IMR-90 (cell line): ENCODE data around the gene TMEM121B. TPM values are rescaled to one million over a fixed set of nuclear protein-coding genes. Genes with fewer than 3 reads are reported as not detected.

ENCODE experiments used
- ATAC-seq: fragments of 200-7000 bp; cut with Tn5 transposase; 2 replicates; pipeline ENCODE4 v1.9.1; 2020; ENCODE audit warnings: low read depth, mild to moderate bottlenecking, moderate library complexity
- BruUV-seq: library from RNA; stranded (reverse); fragments of 400-500 nt; replicated peaks from 2 replicates; lab custom pipeline; 2021; lab: Mats Ljungman, UMichigan
- CTCF ChIA-PET: fragments of 300-600 bp; formaldehyde crosslinking; extraction: SDS; loops from one replicate; lab custom pipeline; 2021; ENCODE audit warnings: antibody characterized with exemption; lab: Yijun Ruan, JAX
- POLR2A ChIA-PET: fragments of 300-600 bp; sonication (Branson Sonifier 250); formaldehyde crosslinking; loops from one replicate; lab custom pipeline; 2022; ENCODE audit warnings: antibody characterized with exemption; ENCODE audit not compliant: unreplicated experiment; lab: Charles Lee
- DNase-seq: peaks from one replicate; pipeline ENCODE4 v3.0.0; 2013
- H2AFZ ChIP-seq: replicated peaks from 2 replicates; pipeline ENCODE3; 2013; ENCODE audit warnings: low read length, mild to moderate bottlenecking; ENCODE audit not compliant: poor library complexity
- H2AK5ac ChIP-seq: 2 replicates; pipeline ENCODE4 v1.6.1; 2013; ENCODE audit warnings: low read depth, low read length, inconsistent platforms
- H2AK9ac ChIP-seq: replicated peaks from 2 replicates; pipeline ENCODE3; 2013; ENCODE audit warnings: mild to moderate bottlenecking, low read depth, low read length, moderate library complexity; ENCODE audit not compliant: poor library complexity
- H2BK120ac ChIP-seq: 2 replicates; pipeline ENCODE4 v1.6.1; 2013; ENCODE audit warnings: low read depth, low read length, inconsistent platforms
- H2BK15ac ChIP-seq: 3 replicates; pipeline ENCODE4 v1.6.1; 2013; ENCODE audit warnings: low read depth, low read length, inconsistent platforms
- H2BK20ac ChIP-seq: 2 replicates; pipeline ENCODE4 v1.6.1; 2013; ENCODE audit warnings: low read depth, mild to moderate bottlenecking, inconsistent platforms, low read length, moderate library complexity
- H2BK5ac ChIP-seq: 2 replicates; pipeline ENCODE4 v1.6.1; 2013; ENCODE audit warnings: mild to moderate bottlenecking, low read depth, low read length, inconsistent platforms; ENCODE audit not compliant: poor library complexity, severe bottlenecking
- H3K14ac ChIP-seq: replicated peaks from 2 replicates; pipeline ENCODE4 v1.6.1; 2013; ENCODE audit warnings: low read depth, low read length, inconsistent platforms
- H3K18ac ChIP-seq: 2 replicates; pipeline ENCODE4 v1.6.1; 2013; ENCODE audit warnings: low read depth, low read length, control low read depth
- H3K23ac ChIP-seq: 2 replicates; pipeline ENCODE4 v1.6.1; 2013; ENCODE audit warnings: low read depth, low read length, inconsistent platforms
- H3K27ac ChIP-seq: 2 replicates; pipeline ENCODE4 v1.5.1; 2013; ENCODE audit warnings: mild to moderate bottlenecking, control low read depth, low read length; ENCODE audit not compliant: insufficient read depth
- H3K27me3 ChIP-seq: 2 replicates; pipeline ENCODE4 v1.6.1; 2013; ENCODE audit warnings: low read length; ENCODE audit not compliant: control insufficient read depth, insufficient read depth
- H3K36me3 ChIP-seq: 2 replicates; pipeline ENCODE4 v1.6.1; 2013; ENCODE audit warnings: low read length, mixed read lengths; ENCODE audit not compliant: control insufficient read depth, insufficient read depth
- H3K4ac ChIP-seq: 2 replicates; pipeline ENCODE4 v1.6.1; 2013; ENCODE audit warnings: low read depth, low read length, inconsistent platforms
- H3K4me1 ChIP-seq: 2 replicates; pipeline ENCODE4 v1.6.1; 2013; ENCODE audit warnings: low read length, mixed read lengths; ENCODE audit not compliant: control insufficient read depth, insufficient read depth
- H3K4me2 ChIP-seq: 2 replicates; pipeline ENCODE4 v1.6.1; 2013; ENCODE audit warnings: low read depth, mild to moderate bottlenecking, control low read depth, low read length, moderate library complexity
- H3K4me3 ChIP-seq: 2 replicates; pipeline ENCODE4 v1.5.1; 2013; ENCODE audit warnings: low read depth, mild to moderate bottlenecking, control low read depth, low read length, moderate library complexity; ENCODE audit not compliant: insufficient read depth
- H3K56ac ChIP-seq: 2 replicates; pipeline ENCODE4 v1.6.1; 2013; ENCODE audit warnings: low read length, inconsistent platforms; ENCODE audit not compliant: insufficient read depth; ENCODE audit errors: extremely low read depth
- H3K79me1 ChIP-seq, 2 experiments: 2 replicates each; pipeline ENCODE4 v1.6.1; 2013; ENCODE audit warnings: low read length in 2 of 2, inconsistent platforms in 1 of 2, low read depth in 1 of 2
- H3K9ac ChIP-seq: 2 replicates; pipeline ENCODE4 v1.6.1; 2013; ENCODE audit warnings: low read depth, low read length, control low read depth
- H3K9me1 ChIP-seq: 2 replicates; pipeline ENCODE4 v1.6.1; 2013; ENCODE audit warnings: low read length, inconsistent platforms; ENCODE audit not compliant: insufficient read depth
- H3K9me3 ChIP-seq: 2 replicates; pipeline ENCODE4 v1.6.1; 2013; ENCODE audit warnings: low read length; ENCODE audit not compliant: control insufficient read depth, insufficient read depth
- H4K20me1 ChIP-seq: 2 replicates; pipeline ENCODE4 v1.6.1; 2013; ENCODE audit warnings: low read length, inconsistent platforms; ENCODE audit not compliant: insufficient read depth
- H4K5ac ChIP-seq: 2 replicates; pipeline ENCODE4 v1.6.1; 2013; ENCODE audit warnings: mild to moderate bottlenecking, low read depth, low read length, control low read depth
- H4K8ac ChIP-seq, 2 experiments: 2 replicates each; pipeline ENCODE4 v1.6.1; 2013; ENCODE audit warnings: low read depth in 2 of 2, low read length in 2 of 2, control low read depth in 1 of 2, inconsistent platforms in 1 of 2
- H4K91ac ChIP-seq: 2 replicates; pipeline ENCODE4 v1.6.1; 2013; ENCODE audit warnings: low read depth, low read length, inconsistent platforms; ENCODE audit not compliant: insufficient read depth
- BHLHE40 ChIP-seq: fragments of 150-350 bp; IDR thresholded peaks from 2 replicates; pipeline ENCODE4 v1.6.1; 2016; ENCODE audit warnings: mild to moderate bottlenecking, low read depth, low read length
- CEBPB ChIP-seq: IDR thresholded peaks from 2 replicates; pipeline ENCODE4 v1.6.1; 2012; ENCODE audit warnings: low read depth, low read length, improper control_type of control experiment
- CHD1 ChIP-seq: IDR thresholded peaks from 2 replicates; pipeline ENCODE4 v1.6.1; 2012; ENCODE audit warnings: low read depth, low read length, improper control_type of control experiment
- ELK1 ChIP-seq: fragments of 150-350 bp; IDR thresholded peaks from 2 replicates; pipeline ENCODE4 v1.6.1; 2016; ENCODE audit warnings: low read depth, mild to moderate bottlenecking, low read length, moderate library complexity, borderline replicate concordance
- FOS ChIP-seq: fragments of 150-350 bp; IDR thresholded peaks from 2 replicates; pipeline ENCODE4 v1.6.1; 2016; ENCODE audit warnings: low read depth, low read length
- MAZ ChIP-seq: IDR thresholded peaks from 2 replicates; pipeline ENCODE4 v1.6.1; 2012; ENCODE audit warnings: low read depth, mild to moderate bottlenecking, low read length, improper control_type of control experiment, moderate library complexity, borderline replicate concordance
- MXI1 ChIP-seq: IDR thresholded peaks from 2 replicates; pipeline ENCODE4 v1.6.1; 2012; ENCODE audit warnings: low read depth, mild to moderate bottlenecking, low read length, moderate library complexity, borderline replicate concordance
- NFE2L2 ChIP-seq: fragments of 150-350 bp; IDR thresholded peaks from 2 replicates; pipeline ENCODE4 v1.6.1; 2016; ENCODE audit warnings: low read depth, mild to moderate bottlenecking, low read length
- POLR2A ChIP-seq: IDR thresholded peaks from 2 replicates; pipeline ENCODE4 v1.6.1; 2012; ENCODE audit warnings: mild to moderate bottlenecking, low read depth, low read length
- RAD21 ChIP-seq: IDR thresholded peaks from 2 replicates; pipeline ENCODE4 v1.6.1; 2012; ENCODE audit warnings: low read length, improper control_type of control experiment
- RCOR1 ChIP-seq: IDR thresholded peaks from 2 replicates; pipeline ENCODE4 v1.6.1; 2012; ENCODE audit warnings: mild to moderate bottlenecking, low read length, improper control_type of control experiment; ENCODE audit not compliant: insufficient replicate concordance
- RFX5 ChIP-seq: IDR thresholded peaks from 2 replicates; pipeline ENCODE4 v1.8.0; 2012; ENCODE audit warnings: low read depth, mild to moderate bottlenecking, low read length, moderate library complexity
- SMC3 ChIP-seq: fragments of 150-350 bp; IDR thresholded peaks from 2 replicates; pipeline ENCODE4 v1.6.1; 2016; ENCODE audit warnings: low read depth, mild to moderate bottlenecking, antibody characterized with exemption, low read length, moderate library complexity
- WGBS, 2 experiments: methylation state at CpG; one replicate each; pipeline versions ENCODE4 v1.1.5 to v1.1.7; 2013; ENCODE audit warnings: missing lambda C conversion rate in 2 of 2; ENCODE audit not compliant: insufficient read length in 1 of 2; ENCODE audit errors: extremely low coverage in 2 of 2; 5-methylcytosine and 5-hydroxymethylcytosine counted together
- dilution Hi-C: fragments of 300-500 bp; cut with HindIII; formaldehyde crosslinking; loops from one replicate; pipeline ENCODE4 v1.14.3; 2018; ENCODE audit warnings: low sequenced_read_pairs; ENCODE audit not compliant: unreplicated experiment
- in situ Hi-C: fragments of 300-500 bp; cut with MboI; formaldehyde crosslinking; loops from 3 replicates; pipeline ENCODE4 v1.14.3; 2019; ENCODE audit warnings: low sequenced_read_pairs, inconsistent platforms, mixed read lengths
- intact Hi-C: fragments of 100-400 bp; cut with micrococcal nuclease; formaldehyde crosslinking; loops from 2 replicates; pipeline ENCODE4 v1.10.0; 2022
- polyA plus RNA-seq, 3 experiments: library from polyadenylated mRNA; depleted of rRNA; stranded (reverse); fragments of >200 nt; gene quantifications; 2 replicates each; pipeline ENCODE4 v1.2.3, GENCODE V29; 2012; ENCODE audit warnings: low replicate concordance in 1 of 3
- total RNA-seq: library from RNA; depleted of rRNA; stranded (reverse); fragments of >200 nt; gene quantifications from 2 replicates; pipeline ENCODE4 v1.2.3, GENCODE V29; 2012
- TF ChIP-seq, protein P1 (sequence below): fragments of 150-350 bp; IDR thresholded peaks from 2 replicates; pipeline ENCODE4 v1.6.1; 2017; ENCODE audit warnings: mild to moderate bottlenecking, antibody characterized with exemption, low read length, low read depth
- TF ChIP-seq, protein P2 (sequence below): conservative IDR thresholded peaks from 2 replicates; pipeline ENCODE4 v1.5.1; 2012; ENCODE audit warnings: mild to moderate bottlenecking, low read depth, low read length, improper control_type of control experiment

TMEM121B gene
- total and polyA plus RNA-seq, 2 of the 4 experiments (the other 2 are of a cell fraction), result under 0.01 to 0.29 TPM

- Histone ChIP-seq H3K27me3 (no peaks in the 10 kb centered on the region), H2AFZ (peak overlapping the region; percentile 65), H3K56ac (no peak overlapping the region), H3K9me3 (no peaks in the 10 kb centered on the region), H3K4me3 (no peak overlapping the region), H4K91ac (peak overlapping the region; percentile 81; the same call in 1 of the 2 replicates), H3K4me1 (peaks cover 15% of the 10 kb centered on the region), H4K8ac (peak overlapping the region; percentile 73 to 97; a peak in 2 of 4 replicates), H2BK15ac (no peak overlapping the region), H2AK9ac (peak overlapping the region; percentile 82), H3K27ac (no peak overlapping the region), H2BK20ac (no peak overlapping the region; the same call in 1 of the 2 replicates), H3K9me1 (peaks cover 10% of the 10 kb centered on the region), H2AK5ac (0 out of 2 replicates have a peak overlapping the region, but pooled peaks have one; percentile 13), H3K14ac (no peak overlapping the region), H2BK120ac (no peak overlapping the region), H3K4me2 (peak overlapping the region; percentile 91; the same call in 1 of the 2 replicates), H2BK5ac (no peak overlapping the region), H3K23ac (no peak overlapping the region), H4K20me1 (peaks cover 26% of the 10 kb centered on the region), H3K4ac (peak overlapping the region; percentile 96), H3K9ac (no peak overlapping the region), H3K79me1 (peaks cover 4 to 39% of the 10 kb centered on the region in 2 experiments; a peak in 3 of 4 replicates), H3K36me3 (no peaks in the 10 kb centered on the region), H4K5ac (0 out of 2 replicates have a peak overlapping the region, but pooled peaks have one; percentile 14), H3K18ac (no peak overlapping the region)
- intact Hi-C loops (loop anchor here (2.0 kb wide), 1 partner anchor 75 kb away; the partner anchor contains the start of gene HDHD5), in situ Hi-C loops (loop anchor here (25.0 kb wide), 1 partner anchor 728 kb away; no protein-coding TSS in a partner anchor), dilution Hi-C loops (no loop called here)
- 97% methylated on average over 23 of the region's 33 CpGs; no CpG with 5 or more reads in 1 of the 2 experiments for WGBS, 2 experiments
- POLR2A ChIA-PET, result no interaction called here
- BruUV-seq, result no TSS peak
- no peak for ATAC-seq
- no peak for DNase-seq
- CTCF ChIA-PET, result no interaction called here
- TF ChIP-seq RFX5, result no peak
- TF ChIP-seq NFE2L2, result no peak
- TF ChIP-seq CHD1, result no peak
- TF ChIP-seq, protein P1, sequence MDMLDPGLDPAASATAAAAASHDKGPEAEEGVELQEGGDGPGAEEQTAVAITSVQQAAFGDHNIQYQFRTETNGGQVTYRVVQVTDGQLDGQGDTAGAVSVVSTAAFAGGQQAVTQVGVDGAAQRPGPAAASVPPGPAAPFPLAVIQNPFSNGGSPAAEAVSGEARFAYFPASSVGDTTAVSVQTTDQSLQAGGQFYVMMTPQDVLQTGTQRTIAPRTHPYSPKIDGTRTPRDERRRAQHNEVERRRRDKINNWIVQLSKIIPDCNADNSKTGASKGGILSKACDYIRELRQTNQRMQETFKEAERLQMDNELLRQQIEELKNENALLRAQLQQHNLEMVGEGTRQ, result no peak
- TF ChIP-seq POLR2A, result no peak
- TF ChIP-seq SMC3, result no peak
- no peak for TF ChIP-seq CEBPB
- no peak for TF ChIP-seq MXI1
- TF ChIP-seq, protein P2, sequence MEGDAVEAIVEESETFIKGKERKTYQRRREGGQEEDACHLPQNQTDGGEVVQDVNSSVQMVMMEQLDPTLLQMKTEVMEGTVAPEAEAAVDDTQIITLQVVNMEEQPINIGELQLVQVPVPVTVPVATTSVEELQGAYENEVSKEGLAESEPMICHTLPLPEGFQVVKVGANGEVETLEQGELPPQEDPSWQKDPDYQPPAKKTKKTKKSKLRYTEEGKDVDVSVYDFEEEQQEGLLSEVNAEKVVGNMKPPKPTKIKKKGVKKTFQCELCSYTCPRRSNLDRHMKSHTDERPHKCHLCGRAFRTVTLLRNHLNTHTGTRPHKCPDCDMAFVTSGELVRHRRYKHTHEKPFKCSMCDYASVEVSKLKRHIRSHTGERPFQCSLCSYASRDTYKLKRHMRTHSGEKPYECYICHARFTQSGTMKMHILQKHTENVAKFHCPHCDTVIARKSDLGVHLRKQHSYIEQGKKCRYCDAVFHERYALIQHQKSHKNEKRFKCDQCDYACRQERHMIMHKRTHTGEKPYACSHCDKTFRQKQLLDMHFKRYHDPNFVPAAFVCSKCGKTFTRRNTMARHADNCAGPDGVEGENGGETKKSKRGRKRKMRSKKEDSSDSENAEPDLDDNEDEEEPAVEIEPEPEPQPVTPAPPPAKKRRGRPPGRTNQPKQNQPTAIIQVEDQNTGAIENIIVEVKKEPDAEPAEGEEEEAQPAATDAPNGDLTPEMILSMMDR, result no peak
- TF ChIP-seq ELK1, result no peak
- no peak for TF ChIP-seq MAZ
- TF ChIP-seq RAD21, result no peak
- no peak for TF ChIP-seq RCOR1
- TF ChIP-seq BHLHE40, result no peak
- TF ChIP-seq FOS, result no peak
Observed at GRCh38 chr22:17083811-17084441, 37.2 kb downstream of the TMEM121B start.
